MCF 10A (cell line): Measurements from ENCODE around the gene AP4S1. TPM values are rescaled to one million over a fixed set of nuclear protein-coding genes. Genes with fewer than 3 reads are reported as not detected.

ENCODE experiments used
- BruUV-seq: library from RNA; stranded (reverse); fragments of 400-500 nt; replicated peaks from 2 replicates; lab custom pipeline; 2021; lab: Mats Ljungman, UMichigan
- CTCF ChIA-PET: fragments of 300-600 bp; sonication (Branson Sonifier 250); formaldehyde crosslinking; extraction: SDS; loops from one replicate; lab custom pipeline; 2021; ENCODE audit warnings: antibody characterized with exemption, inconsistent platforms; lab: Yijun Ruan, JAX
- POLR2A ChIA-PET: fragments of 300-600, 350-650 bp; sonication (Branson Sonifier 250); formaldehyde crosslinking; extraction: SDS; loops from one replicate; lab custom pipeline; 2020; ENCODE audit warnings: antibody characterized with exemption, inconsistent platforms; lab: Yijun Ruan, JAX
- DNase-seq: peaks from one replicate; pipeline ENCODE4 v3.0.0-alpha.2; 2018; ENCODE audit not compliant: unreplicated experiment
- H3K27ac Mint-ChIP-seq: one replicate; pipeline ENCODE4 v1.8.0; 2022; ENCODE audit warnings: mild to moderate bottlenecking, low read depth, mixed read lengths; ENCODE audit not compliant: unreplicated experiment
- H3K27me3 Mint-ChIP-seq: one replicate; pipeline ENCODE4 v1.8.0; 2022; ENCODE audit warnings: mixed read lengths; ENCODE audit not compliant: insufficient read depth, unreplicated experiment
- H3K36me3 Mint-ChIP-seq: one replicate; pipeline ENCODE4 v1.8.0; 2022; ENCODE audit warnings: mild to moderate bottlenecking, moderate library complexity, mixed read lengths; ENCODE audit not compliant: insufficient read depth, unreplicated experiment
- H3K4me1 Mint-ChIP-seq: one replicate; pipeline ENCODE4 v1.8.0; 2022; ENCODE audit warnings: mixed read lengths; ENCODE audit not compliant: insufficient read depth, unreplicated experiment
- H3K4me3 Mint-ChIP-seq: one replicate; pipeline ENCODE4 v1.8.0; 2022; ENCODE audit warnings: mild to moderate bottlenecking, moderate library complexity, mixed read lengths; ENCODE audit not compliant: unreplicated experiment
- H3K9me3 Mint-ChIP-seq: one replicate; pipeline ENCODE4 v1.8.0; 2022; ENCODE audit warnings: mixed read lengths; ENCODE audit not compliant: unreplicated experiment
- intact Hi-C: fragments of 100-400 bp; cut with micrococcal nuclease; formaldehyde crosslinking; loops from 2 replicates; pipeline ENCODE4 v1.14.1; 2022
- total RNA-seq: library from RNA; stranded (reverse); gene quantifications from 2 replicates; pipeline ENCODE4 v1.2.3, GENCODE V29; 2022
- TF ChIP-seq, protein P1 (sequence below): fragments of 200-600 bp; IDR thresholded peaks from one replicate; pipeline ENCODE4 v1.8.0; 2022; ENCODE audit warnings: antibody characterized with exemption, mild to moderate bottlenecking; ENCODE audit not compliant: unreplicated experiment

Gene AP4S1
- total RNA-seq, 1 experiment from 2014 or later: 13.4 TPM

DNA sequence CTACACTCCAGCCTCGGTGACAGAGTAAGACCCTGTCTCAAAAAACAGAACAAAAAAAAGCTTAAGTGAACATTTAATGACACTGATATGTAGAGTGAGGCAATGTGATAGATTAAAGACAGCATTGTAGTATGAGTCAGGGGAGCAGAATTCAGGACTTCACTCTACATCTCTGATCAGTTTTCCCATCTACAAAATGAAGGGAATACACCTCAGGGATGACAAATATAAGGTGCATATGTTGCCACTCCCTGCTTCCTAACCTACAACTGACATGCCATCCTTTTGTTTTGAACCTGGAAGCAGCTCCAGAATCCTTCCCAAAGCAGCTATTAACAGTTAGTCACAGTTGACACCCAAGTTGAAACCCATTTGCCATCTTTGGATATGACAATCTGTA, 31.6 kb downstream of the AP4S1 start:
- intact Hi-C loops: no loop called here
- DNase-seq: no peak
- Mint-ChIP-seq H3K36me3 (peaks cover 4% of the 10 kb centered on the region), H3K27me3 (no peaks in the 10 kb centered on the region), H3K4me1 (peaks cover 26% of the 10 kb centered on the region), H3K4me3 (no peak overlapping the region), H3K9me3 (no peaks in the 10 kb centered on the region), H3K27ac (no peak overlapping the region)
- CTCF ChIA-PET: interaction anchor here (0.6 to 1.6 kb wide), 5 partner anchors 13 to 76 kb away, joined by 3 to 6 read pairs (median 3); no protein-coding TSS in a partner anchor
- POLR2A ChIA-PET: interaction anchor here (1.1 to 8.9 kb wide), 7 partner anchors 9 to 61 kb away, joined by 3 to 128 read pairs (median 4); partner anchors contain the start of genes AP4S1 and STRN3
- no TSS peak for BruUV-seq
- TF ChIP-seq, protein P1, sequence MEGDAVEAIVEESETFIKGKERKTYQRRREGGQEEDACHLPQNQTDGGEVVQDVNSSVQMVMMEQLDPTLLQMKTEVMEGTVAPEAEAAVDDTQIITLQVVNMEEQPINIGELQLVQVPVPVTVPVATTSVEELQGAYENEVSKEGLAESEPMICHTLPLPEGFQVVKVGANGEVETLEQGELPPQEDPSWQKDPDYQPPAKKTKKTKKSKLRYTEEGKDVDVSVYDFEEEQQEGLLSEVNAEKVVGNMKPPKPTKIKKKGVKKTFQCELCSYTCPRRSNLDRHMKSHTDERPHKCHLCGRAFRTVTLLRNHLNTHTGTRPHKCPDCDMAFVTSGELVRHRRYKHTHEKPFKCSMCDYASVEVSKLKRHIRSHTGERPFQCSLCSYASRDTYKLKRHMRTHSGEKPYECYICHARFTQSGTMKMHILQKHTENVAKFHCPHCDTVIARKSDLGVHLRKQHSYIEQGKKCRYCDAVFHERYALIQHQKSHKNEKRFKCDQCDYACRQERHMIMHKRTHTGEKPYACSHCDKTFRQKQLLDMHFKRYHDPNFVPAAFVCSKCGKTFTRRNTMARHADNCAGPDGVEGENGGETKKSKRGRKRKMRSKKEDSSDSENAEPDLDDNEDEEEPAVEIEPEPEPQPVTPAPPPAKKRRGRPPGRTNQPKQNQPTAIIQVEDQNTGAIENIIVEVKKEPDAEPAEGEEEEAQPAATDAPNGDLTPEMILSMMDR: no peak

DNA sequence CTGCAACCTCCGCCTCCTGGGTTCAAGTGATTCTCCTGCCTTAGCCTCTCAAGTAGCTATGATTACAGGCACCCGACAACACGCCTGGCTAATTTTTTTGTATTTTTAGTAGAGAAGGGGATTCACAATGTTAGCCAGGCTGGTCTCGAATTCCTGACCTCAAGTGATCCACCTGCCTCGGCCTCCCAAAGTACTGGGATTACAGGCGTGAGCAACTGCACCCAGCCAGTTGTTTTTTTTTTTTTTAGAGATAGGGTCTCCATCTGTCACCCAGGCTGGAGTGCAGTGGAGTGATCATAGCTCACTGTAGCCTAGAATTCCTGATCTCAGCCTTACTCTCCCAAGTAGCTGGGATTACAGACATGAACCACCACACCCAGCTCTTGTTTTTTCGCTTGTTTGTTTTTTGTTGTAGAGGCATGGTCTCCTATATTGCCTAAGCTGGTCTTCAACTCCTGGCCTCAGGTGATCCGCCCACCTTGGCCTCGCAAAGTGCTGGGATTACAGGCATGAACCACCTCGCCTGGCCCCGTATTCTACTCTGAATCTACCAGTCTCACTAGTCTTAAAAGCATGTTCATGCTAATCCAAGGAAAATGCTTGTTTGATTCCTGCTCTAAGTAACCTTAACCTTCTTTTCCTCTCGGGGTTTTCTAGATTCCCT, 32.4 kb downstream of the AP4S1 start:
- no peak for DNase-seq
- Mint-ChIP-seq H3K27me3 (no peaks in the 10 kb centered on the region), H3K4me3 (no peak overlapping the region), H3K27ac (peak overlapping the region; percentile 70), H3K36me3 (peaks cover 4% of the 10 kb centered on the region), H3K9me3 (no peaks in the 10 kb centered on the region), H3K4me1 (peaks cover 26% of the 10 kb centered on the region)
- BruUV-seq: no TSS peak
- TF ChIP-seq, protein P1: no peak
- intact Hi-C loops: no loop called here
- CTCF ChIA-PET: interaction anchor here (0.5 to 2.9 kb wide), 8 partner anchors 14 to 1456 kb away, joined by 3 to 13 read pairs (median 4); no protein-coding TSS in a partner anchor
- POLR2A ChIA-PET: interaction anchor here (0.6 to 8.9 kb wide), 10 partner anchors 8 to 280 kb away, joined by 3 to 128 read pairs (median 4); partner anchors contain the start of genes AP4S1 and STRN3

DNA sequence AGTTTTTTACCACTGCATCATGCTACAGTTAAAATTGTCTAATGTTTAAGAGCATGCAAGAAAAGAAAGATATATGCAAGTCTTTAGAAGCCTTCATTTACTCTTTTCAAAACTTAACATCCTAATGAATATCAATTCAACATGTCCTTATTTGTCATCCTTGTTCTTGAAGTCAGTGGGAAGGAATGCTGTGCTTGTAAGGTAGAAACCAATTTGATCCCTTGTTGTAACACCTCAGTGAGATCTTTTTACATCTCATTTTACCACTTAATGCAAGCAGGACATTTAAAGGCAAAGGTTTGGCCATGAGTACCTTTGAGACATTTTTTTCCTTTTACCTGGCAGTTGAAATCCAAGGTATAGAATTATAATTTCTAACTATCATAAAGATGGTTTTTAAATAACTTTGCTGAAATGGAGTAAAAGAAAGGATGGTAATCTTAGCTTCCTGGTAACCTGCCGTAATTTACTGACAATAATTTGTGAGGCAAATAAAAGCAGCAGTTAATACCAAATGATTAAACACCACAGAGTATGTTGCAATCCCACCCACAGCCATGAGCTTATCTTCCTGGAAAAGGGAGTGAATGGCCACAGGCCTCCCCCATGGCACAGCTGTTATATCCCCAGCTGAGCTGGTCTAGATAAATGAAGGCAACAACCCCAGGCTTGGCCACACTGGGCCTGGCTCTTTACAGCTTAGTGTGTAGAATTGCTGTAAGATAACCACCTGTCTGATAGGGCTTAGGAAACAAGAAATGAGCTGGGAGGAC, 33.9 kb downstream of the AP4S1 start:
- H3K9me3 Mint-ChIP-seq: no peaks in the 10 kb centered on the region

More for the DNA sequence above, 33.9 kb downstream of the AP4S1 start:
- TSS peak; percentile 73 for BruUV-seq
- TF ChIP-seq, protein P1: no peak
- H3K4me3 Mint-ChIP-seq: no peak overlapping the region
- peak; percentile 82 for DNase-seq
- intact Hi-C loops: no loop called here
- CTCF ChIA-PET: interaction anchor here (0.5 to 2.9 kb wide), 10 partner anchors 11 to 1455 kb away, joined by 3 to 14 read pairs (median 4); no protein-coding TSS in a partner anchor
- peaks cover 26% of the 10 kb centered on the region for H3K4me1 Mint-ChIP-seq
- H3K27ac Mint-ChIP-seq: peak overlapping the region; percentile 70
- POLR2A ChIA-PET: interaction anchor here (0.8 to 8.9 kb wide), 8 partner anchors 11 to 79 kb away, joined by 3 to 128 read pairs (median 4); partner anchors contain the start of genes AP4S1 and STRN3
- H3K36me3 Mint-ChIP-seq: peaks cover 4% of the 10 kb centered on the region
- H3K27me3 Mint-ChIP-seq: no peaks in the 10 kb centered on the region
